Heart left ventricle (tissue), 13 donors: ENCODE results near the gene TAOK2.

Experiments
- CTCF ChIP-seq, 12 donors: fragments of 200-600 bp; sonication (generic) in 4 of 12; IDR thresholded peaks; one replicate each; pipeline versions ENCODE4 v1.5.0 to v1.8.0; 2018 to 2022; ENCODE audit warnings: antibody characterized with exemption in 12 of 12, mild to moderate bottlenecking in 5 of 12
- POLR2A ChIP-seq, 2 donors: fragments of 450-650 bp; IDR thresholded peaks; one replicate each; pipeline ENCODE4 v1.6.1; 2017; ENCODE audit warnings: antibody characterized with exemption in 2 of 2, mild to moderate bottlenecking in 2 of 2, moderate library complexity in 2 of 2
- donor health status: ischemic (EF 13 %, LVEDD 7.1; RV severe dilation, severe dysfunction).
- donor health status: DM: no; HTN: yes; CAD: no.
- donor health status: DM: no; HTN: no; CAD: no.
- donor health status: ischemic (EF 25% LVEDD 6.9; RV normal size, moderate dysfunction).
- donor health status: ischemic (EF 25% LVEDD 5.7; RV mildly dilated, moderate dysfunction).
- donor health status: ischemic (EF 35%, LVEDD 5.7; RV mildly dilated, moderate dysfunction).
- donor health status: nonischemic (EF 11% LVEDD 7.7; RV severe dilation, severe dysfunction).
- donor health status: DM: yes; HTN: yes; CAD: no.
- donor health status: PGD.
- donor health status: ischemic (EF 29% LVEDD 5.4; RV normal size, mild dysfunction).
- donor health status: nonischemic (EF 23%, LVEDD 6.1; RV moderate dilation, normal function).

DNA sequence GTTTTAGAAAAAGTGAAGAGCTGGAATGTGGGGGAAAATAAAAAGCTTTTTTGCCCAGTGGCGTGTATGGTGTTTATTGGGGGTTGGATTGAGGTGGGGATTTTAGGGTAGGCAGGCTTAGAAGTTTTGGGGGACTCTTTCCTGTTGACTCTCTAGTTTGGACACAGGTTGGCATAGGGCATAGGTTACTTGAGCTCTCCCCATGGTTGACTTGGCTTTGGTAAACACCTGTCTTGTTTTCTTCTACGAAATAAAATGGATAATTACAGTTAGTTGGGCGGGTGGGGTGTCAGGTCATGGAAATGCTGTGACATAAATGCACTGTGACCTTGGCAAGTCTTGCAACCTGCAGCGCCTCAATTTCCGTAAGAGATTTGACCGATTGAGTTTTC, 680 bp upstream of the TAOK2 start:
- TF ChIP-seq CTCF (IDR thresholded peaks at IDR 0.05) (no peak), POLR2A (IDR thresholded peaks at IDR 0.05) (no peak)
